GM23338 (cell line): Measurements from ENCODE around the gene APOL5. TPM values are rescaled to one million over a fixed set of nuclear protein-coding genes. Genes with fewer than 3 reads are reported as not detected.

Experiments used
- ATAC-seq: fragments of 200-7000 bp; cut with Tn5 transposase; 3 replicates; pipeline ENCODE4 v1.9.1; 2020
- DNase-seq: peaks from one replicate; pipeline ENCODE4 v3.0.0-alpha.2; 2015; ENCODE audit warnings: low spot score
- H2AFZ ChIP-seq: fragments of 200-600 bp; sonication (generic); 2 replicates; pipeline ENCODE4 v1.8.0; 2016; ENCODE audit warnings: antibody characterized with exemption, mild to moderate bottlenecking, moderate library complexity
- H3F3A ChIP-seq: fragments of 200-600 bp; sonication (generic); replicated peaks from 2 replicates; pipeline ENCODE4 v1.8.0; 2017; ENCODE audit warnings: antibody characterized with exemption, mixed run types, low read depth
- H3K27ac ChIP-seq: fragments of 200-600 bp; sonication (generic); 2 replicates; pipeline ENCODE4 v1.6.1; 2016; ENCODE audit warnings: low read depth
- H3K27me3 ChIP-seq: fragments of 200-600 bp; sonication (generic); 2 replicates; pipeline ENCODE4 v1.8.0; 2016; ENCODE audit warnings: mild to moderate bottlenecking, mixed run types, moderate library complexity; ENCODE audit not compliant: insufficient read depth
- H3K36me3 ChIP-seq: fragments of 200-600 bp; sonication (generic); 2 replicates; pipeline ENCODE4 v1.8.0; 2016; ENCODE audit warnings: mild to moderate bottlenecking; ENCODE audit not compliant: insufficient read depth
- H3K4me1 ChIP-seq: fragments of 200-600 bp; sonication (generic); 2 replicates; pipeline ENCODE4 v1.8.0; 2016; ENCODE audit warnings: mild to moderate bottlenecking, moderate library complexity; ENCODE audit not compliant: insufficient read depth
- H3K4me2 ChIP-seq: fragments of 200-600 bp; sonication (generic); 2 replicates; pipeline ENCODE4 v1.7.1; 2017; ENCODE audit warnings: mixed run types
- H3K4me3 ChIP-seq: fragments of 200-600 bp; sonication (generic); 2 replicates; pipeline ENCODE4 v1.6.1; 2016; ENCODE audit warnings: mixed run types
- H3K79me2 ChIP-seq: fragments of 200-600 bp; sonication (generic); replicated peaks from 2 replicates; pipeline ENCODE4 v1.8.0; 2017; ENCODE audit warnings: mild to moderate bottlenecking; ENCODE audit not compliant: insufficient read depth
- H3K9me2 ChIP-seq: fragments of 200-600 bp; sonication (generic); 2 replicates; pipeline ENCODE4 v1.8.0; 2017; ENCODE audit not compliant: insufficient read depth
- H4K20me1 ChIP-seq: fragments of 200-600 bp; sonication (generic); replicated peaks from 2 replicates; pipeline ENCODE4 v1.8.0; 2017; ENCODE audit warnings: mild to moderate bottlenecking; ENCODE audit not compliant: insufficient read depth
- H3K27ac Mint-ChIP-seq: 2 replicates; pipeline ENCODE4 v1.8.0; 2020; ENCODE audit warnings: inconsistent platforms, mild to moderate bottlenecking, moderate library complexity, mixed read lengths
- H3K27me3 Mint-ChIP-seq: 3 replicates; pipeline ENCODE4 v1.8.0; 2022; ENCODE audit warnings: low read depth, mild to moderate bottlenecking, moderate library complexity, mixed read lengths, inconsistent platforms; ENCODE audit not compliant: insufficient read depth, poor library complexity
- H3K36me3 Mint-ChIP-seq: 3 replicates; pipeline ENCODE4 v1.8.0; 2021; ENCODE audit warnings: low read depth, mild to moderate bottlenecking, inconsistent platforms, moderate library complexity, mixed read lengths
- H3K4me1 Mint-ChIP-seq: 3 replicates; pipeline ENCODE4 v1.8.0; 2020; ENCODE audit warnings: mild to moderate bottlenecking, inconsistent platforms, mixed read lengths
- H3K4me3 Mint-ChIP-seq: 3 replicates; pipeline ENCODE4 v1.8.0; 2021; ENCODE audit warnings: moderate library complexity, mild to moderate bottlenecking, inconsistent platforms, mixed read lengths
- H3K9me3 Mint-ChIP-seq: 3 replicates; pipeline ENCODE4 v1.8.0; 2020; ENCODE audit warnings: moderate library complexity, mild to moderate bottlenecking, inconsistent platforms, mixed read lengths
- CREB1 ChIP-seq: fragments of 250-450 bp; sonication (Bioruptor Pico); IDR thresholded peaks from 2 replicates; pipeline ENCODE4 v1.5.0; 2020; ENCODE audit warnings: low read depth, mild to moderate bottlenecking, moderate library complexity
- CTCF ChIP-seq, 2 experiments: fragments of 200-600 bp in 1 of 2; sonication (generic) in 1 of 2; conservative IDR thresholded peaks; 2 replicates each; pipeline versions ENCODE4 v1.5.1 to v1.6.1; 2016 to 2017; ENCODE audit warnings: antibody characterized with exemption in 2 of 2, low read depth in 2 of 2, mild to moderate bottlenecking in 2 of 2, moderate library complexity in 1 of 2
- ETS1 ChIP-seq: IDR thresholded peaks from 2 replicates; pipeline ENCODE4 v1.6.1; 2016; ENCODE audit warnings: antibody characterized with exemption
- EZH2 ChIP-seq: fragments of 200-600 bp; sonication (generic); IDR thresholded peaks from one replicate; pipeline ENCODE4 v1.8.0; 2017; ENCODE audit warnings: antibody characterized with exemption, mild to moderate bottlenecking, low read depth; ENCODE audit not compliant: unreplicated experiment
- EZH2phosphoT487 ChIP-seq: fragments of 200-600 bp; sonication (generic); IDR thresholded peaks from one replicate; pipeline ENCODE4 v1.8.1; 2018; ENCODE audit warnings: antibody characterized with exemption; ENCODE audit not compliant: unreplicated experiment
- JUNB ChIP-seq: IDR thresholded peaks from one replicate; pipeline ENCODE4 v1.6.1; 2016; ENCODE audit warnings: antibody characterized with exemption; ENCODE audit not compliant: unreplicated experiment
- NANOG ChIP-seq: IDR thresholded peaks from 2 replicates; pipeline ENCODE4 v1.6.1; 2016; ENCODE audit warnings: antibody characterized with exemption, borderline replicate concordance
- POLR2AphosphoS5 ChIP-seq: IDR thresholded peaks from 2 replicates; pipeline ENCODE4 v1.6.1; 2016; ENCODE audit warnings: antibody characterized with exemption, low read depth
- STAT1 ChIP-seq: IDR thresholded peaks from one replicate; pipeline ENCODE4 v1.6.1; 2016; ENCODE audit warnings: antibody characterized with exemption; ENCODE audit not compliant: unreplicated experiment
- ZNF114 ChIP-seq: fragments of 250-450 bp; sonication (Bioruptor Pico); IDR thresholded peaks from 2 replicates; pipeline ENCODE4 v1.5.0; 2020; ENCODE audit warnings: mild to moderate bottlenecking, moderate library complexity
- ZNF331 ChIP-seq: fragments of 250-450 bp; sonication (Bioruptor Pico); IDR thresholded peaks from 2 replicates; pipeline ENCODE4 v1.5.0; 2020; ENCODE audit warnings: low read depth, mild to moderate bottlenecking, moderate library complexity
- polyA plus RNA-seq: library from polyadenylated mRNA; unstranded; fragments of >200 nt; fragmentation: Nextera tagmentation; extraction: Ambion mirVana; gene quantifications from 2 replicates; pipeline ENCODE4 v1.2.1, GENCODE V29; 2016
- total RNA-seq: library from RNA; depleted of rRNA; stranded (reverse); fragments of >200 nt; shearing (Covaris generic); gene quantifications from 2 replicates; pipeline ENCODE4 v1.2.3, GENCODE V29; 2014
- TF ChIP-seq, protein P1 (sequence below): fragments of 250-450 bp; sonication (Bioruptor Pico); IDR thresholded peaks from 2 replicates; pipeline ENCODE4 v1.5.0; 2020; ENCODE audit warnings: mild to moderate bottlenecking, moderate library complexity
- TF ChIP-seq, protein P2 (sequence below): IDR thresholded peaks from one replicate; pipeline ENCODE4 v1.6.1; 2018; ENCODE audit warnings: antibody characterized with exemption; ENCODE audit not compliant: unreplicated experiment

Gene APOL5
- total and polyA plus RNA-seq, 2 experiments from 2014 or later, result not detected

DNA sequence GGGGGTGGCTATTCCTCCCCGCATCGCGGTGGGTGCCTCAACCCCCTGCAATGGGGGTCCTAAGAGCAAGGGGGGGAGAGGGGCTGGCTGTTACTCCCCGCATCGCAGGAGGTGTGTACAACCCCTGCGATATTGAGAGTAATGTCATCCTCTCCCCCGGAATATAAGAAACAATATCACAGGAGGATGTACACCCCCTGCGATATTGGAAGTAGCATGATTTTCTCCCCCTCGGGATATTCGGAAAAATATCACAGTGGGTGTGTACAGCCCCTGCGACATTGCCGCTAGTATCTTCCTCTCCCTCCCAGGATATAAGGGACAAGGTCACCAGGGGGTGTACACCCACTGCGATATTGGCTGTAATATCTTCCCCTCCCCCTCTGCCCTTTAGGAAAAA, 22.5 kb upstream of the APOL5 start (continued):
- no peak for TF ChIP-seq EZH2phosphoT487
- no peak for TF ChIP-seq ZNF331
- no peak for TF ChIP-seq NANOG
- no peak for TF ChIP-seq POLR2AphosphoS5

DNA sequence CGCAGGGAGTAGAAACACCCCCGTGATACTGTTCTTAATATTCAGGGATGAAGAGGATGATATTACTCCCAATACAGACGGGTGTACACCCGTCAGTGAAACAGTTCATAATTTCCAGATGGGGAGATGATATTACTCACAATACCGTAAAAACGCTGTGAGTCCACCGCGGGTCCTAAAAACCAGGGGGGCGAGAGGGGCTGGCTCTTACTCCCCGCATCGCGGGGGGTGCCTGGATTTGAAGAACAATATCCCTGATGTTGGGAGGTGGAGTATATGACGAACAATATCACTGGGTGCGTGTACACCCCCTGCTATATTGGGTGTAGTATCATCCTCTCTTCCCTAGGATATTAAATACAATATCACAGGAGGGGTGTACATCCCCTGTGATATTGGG, 20.5 kb upstream of the APOL5 start:
- Mint-ChIP-seq H3K9me3 (peaks cover 2% of the 10 kb centered on the region; the same call in 1 of the 3 replicates), H3K36me3 (no peaks in the 10 kb centered on the region), H3K4me1 (no peaks in the 10 kb centered on the region), H3K4me3 (no peak overlapping the region), H3K27me3 (no peaks in the 10 kb centered on the region), H3K27ac (no peak overlapping the region)
- ATAC-seq (no peak), DNase-seq (no peak)
- Histone ChIP-seq H3K27me3 (no peaks in the 10 kb centered on the region), H3K4me2 (no peak overlapping the region), H4K20me1 (no peaks in the 10 kb centered on the region), H2AFZ (no peak overlapping the region), H3K9me2 (no peaks in the 10 kb centered on the region), H3K79me2 (no peaks in the 10 kb centered on the region), H3K4me3 (no peak overlapping the region), H3K36me3 (no peaks in the 10 kb centered on the region), H3K4me1 (no peaks in the 10 kb centered on the region), H3F3A (no peaks in the 10 kb centered on the region), H3K27ac (no peak overlapping the region)
- TF ChIP-seq, protein P1, sequence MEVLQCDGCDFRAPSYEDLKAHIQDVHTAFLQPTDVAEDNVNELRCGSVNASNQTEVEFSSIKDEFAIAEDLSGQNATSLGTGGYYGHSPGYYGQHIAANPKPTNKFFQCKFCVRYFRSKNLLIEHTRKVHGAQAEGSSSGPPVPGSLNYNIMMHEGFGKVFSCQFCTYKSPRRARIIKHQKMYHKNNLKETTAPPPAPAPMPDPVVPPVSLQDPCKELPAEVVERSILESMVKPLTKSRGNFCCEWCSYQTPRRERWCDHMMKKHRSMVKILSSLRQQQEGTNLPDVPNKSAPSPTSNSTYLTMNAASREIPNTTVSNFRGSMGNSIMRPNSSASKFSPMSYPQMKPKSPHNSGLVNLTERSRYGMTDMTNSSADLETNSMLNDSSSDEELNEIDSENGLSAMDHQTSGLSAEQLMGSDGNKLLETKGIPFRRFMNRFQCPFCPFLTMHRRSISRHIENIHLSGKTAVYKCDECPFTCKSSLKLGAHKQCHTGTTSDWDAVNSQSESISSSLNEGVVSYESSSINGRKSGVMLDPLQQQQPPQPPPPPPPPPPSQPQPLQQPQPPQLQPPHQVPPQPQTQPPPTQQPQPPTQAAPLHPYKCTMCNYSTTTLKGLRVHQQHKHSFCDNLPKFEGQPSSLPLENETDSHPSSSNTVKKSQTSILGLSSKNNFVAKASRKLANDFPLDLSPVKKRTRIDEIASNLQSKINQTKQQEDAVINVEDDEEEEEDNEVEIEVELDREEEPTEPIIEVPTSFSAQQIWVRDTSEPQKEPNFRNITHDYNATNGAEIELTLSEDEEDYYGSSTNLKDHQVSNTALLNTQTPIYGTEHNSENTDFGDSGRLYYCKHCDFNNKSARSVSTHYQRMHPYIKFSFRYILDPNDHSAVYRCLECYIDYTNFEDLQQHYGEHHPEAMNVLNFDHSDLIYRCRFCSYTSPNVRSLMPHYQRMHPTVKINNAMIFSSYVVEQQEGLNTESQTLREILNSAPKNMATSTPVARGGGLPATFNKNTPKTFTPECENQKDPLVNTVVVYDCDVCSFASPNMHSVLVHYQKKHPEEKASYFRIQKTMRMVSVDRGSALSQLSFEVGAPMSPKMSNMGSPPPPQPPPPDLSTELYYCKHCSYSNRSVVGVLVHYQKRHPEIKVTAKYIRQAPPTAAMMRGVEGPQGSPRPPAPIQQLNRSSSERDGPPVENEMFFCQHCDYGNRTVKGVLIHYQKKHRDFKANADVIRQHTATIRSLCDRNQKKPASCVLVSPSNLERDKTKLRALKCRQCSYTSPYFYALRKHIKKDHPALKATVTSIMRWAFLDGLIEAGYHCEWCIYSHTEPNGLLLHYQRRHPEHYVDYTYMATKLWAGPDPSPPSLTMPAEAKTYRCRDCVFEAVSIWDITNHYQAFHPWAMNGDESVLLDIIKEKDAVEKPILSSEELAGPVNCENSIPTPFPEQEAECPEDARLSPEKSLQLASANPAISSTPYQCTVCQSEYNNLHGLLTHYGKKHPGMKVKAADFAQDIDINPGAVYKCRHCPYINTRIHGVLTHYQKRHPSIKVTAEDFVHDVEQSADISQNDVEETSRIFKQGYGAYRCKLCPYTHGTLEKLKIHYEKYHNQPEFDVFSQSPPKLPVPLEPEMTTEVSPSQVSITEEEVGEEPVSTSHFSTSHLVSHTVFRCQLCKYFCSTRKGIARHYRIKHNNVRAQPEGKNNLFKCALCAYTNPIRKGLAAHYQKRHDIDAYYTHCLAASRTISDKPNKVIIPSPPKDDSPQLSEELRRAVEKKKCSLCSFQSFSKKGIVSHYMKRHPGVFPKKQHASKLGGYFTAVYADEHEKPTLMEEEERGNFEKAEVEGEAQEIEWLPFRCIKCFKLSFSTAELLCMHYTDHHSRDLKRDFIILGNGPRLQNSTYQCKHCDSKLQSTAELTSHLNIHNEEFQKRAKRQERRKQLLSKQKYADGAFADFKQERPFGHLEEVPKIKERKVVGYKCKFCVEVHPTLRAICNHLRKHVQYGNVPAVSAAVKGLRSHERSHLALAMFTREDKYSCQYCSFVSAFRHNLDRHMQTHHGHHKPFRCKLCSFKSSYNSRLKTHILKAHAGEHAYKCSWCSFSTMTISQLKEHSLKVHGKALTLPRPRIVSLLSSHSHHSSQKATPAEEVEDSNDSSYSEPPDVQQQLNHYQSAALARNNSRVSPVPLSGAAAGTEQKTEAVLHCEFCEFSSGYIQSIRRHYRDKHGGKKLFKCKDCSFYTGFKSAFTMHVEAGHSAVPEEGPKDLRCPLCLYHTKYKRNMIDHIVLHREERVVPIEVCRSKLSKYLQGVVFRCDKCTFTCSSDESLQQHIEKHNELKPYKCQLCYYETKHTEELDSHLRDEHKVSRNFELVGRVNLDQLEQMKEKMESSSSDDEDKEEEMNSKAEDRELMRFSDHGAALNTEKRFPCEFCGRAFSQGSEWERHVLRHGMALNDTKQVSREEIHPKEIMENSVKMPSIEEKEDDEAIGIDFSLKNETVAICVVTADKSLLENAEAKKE (CRISPR knock-in tag), result no peak
- TF ChIP-seq ZNF331 (no peak), CREB1 (CRISPR knock-in tag) (no peak), EZH2phosphoT487 (no peak), NANOG (no peak), STAT1 (no peak), ZNF114 (CRISPR knock-in tag) (no peak), CTCF (conservative IDR thresholded peaks at IDR 0.05; ENCODE audit: low read depth in 2 of 2) (no peak), EZH2 (no peak), ETS1 (no peak), JUNB (no peak), POLR2AphosphoS5 (no peak)
- TF ChIP-seq, protein P2, sequence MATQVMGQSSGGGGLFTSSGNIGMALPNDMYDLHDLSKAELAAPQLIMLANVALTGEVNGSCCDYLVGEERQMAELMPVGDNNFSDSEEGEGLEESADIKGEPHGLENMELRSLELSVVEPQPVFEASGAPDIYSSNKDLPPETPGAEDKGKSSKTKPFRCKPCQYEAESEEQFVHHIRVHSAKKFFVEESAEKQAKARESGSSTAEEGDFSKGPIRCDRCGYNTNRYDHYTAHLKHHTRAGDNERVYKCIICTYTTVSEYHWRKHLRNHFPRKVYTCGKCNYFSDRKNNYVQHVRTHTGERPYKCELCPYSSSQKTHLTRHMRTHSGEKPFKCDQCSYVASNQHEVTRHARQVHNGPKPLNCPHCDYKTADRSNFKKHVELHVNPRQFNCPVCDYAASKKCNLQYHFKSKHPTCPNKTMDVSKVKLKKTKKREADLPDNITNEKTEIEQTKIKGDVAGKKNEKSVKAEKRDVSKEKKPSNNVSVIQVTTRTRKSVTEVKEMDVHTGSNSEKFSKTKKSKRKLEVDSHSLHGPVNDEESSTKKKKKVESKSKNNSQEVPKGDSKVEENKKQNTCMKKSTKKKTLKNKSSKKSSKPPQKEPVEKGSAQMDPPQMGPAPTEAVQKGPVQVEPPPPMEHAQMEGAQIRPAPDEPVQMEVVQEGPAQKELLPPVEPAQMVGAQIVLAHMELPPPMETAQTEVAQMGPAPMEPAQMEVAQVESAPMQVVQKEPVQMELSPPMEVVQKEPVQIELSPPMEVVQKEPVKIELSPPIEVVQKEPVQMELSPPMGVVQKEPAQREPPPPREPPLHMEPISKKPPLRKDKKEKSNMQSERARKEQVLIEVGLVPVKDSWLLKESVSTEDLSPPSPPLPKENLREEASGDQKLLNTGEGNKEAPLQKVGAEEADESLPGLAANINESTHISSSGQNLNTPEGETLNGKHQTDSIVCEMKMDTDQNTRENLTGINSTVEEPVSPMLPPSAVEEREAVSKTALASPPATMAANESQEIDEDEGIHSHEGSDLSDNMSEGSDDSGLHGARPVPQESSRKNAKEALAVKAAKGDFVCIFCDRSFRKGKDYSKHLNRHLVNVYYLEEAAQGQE, result no peak
